RCC 7860 (cell line): ENCODE results near the gene MAGI1.

Source experiments
- DNase-seq: peaks from one replicate; pipeline ENCODE4 v3.0.0-alpha.2; 2015; ENCODE audit warnings: low spot score
- FAIRE-seq: peaks from 2 replicates; lab custom pipeline; 2012; peaks lifted over from hg19 to GRCh38; lab: Jason Lieb, UNC

The MAGI1 gene

DNA sequence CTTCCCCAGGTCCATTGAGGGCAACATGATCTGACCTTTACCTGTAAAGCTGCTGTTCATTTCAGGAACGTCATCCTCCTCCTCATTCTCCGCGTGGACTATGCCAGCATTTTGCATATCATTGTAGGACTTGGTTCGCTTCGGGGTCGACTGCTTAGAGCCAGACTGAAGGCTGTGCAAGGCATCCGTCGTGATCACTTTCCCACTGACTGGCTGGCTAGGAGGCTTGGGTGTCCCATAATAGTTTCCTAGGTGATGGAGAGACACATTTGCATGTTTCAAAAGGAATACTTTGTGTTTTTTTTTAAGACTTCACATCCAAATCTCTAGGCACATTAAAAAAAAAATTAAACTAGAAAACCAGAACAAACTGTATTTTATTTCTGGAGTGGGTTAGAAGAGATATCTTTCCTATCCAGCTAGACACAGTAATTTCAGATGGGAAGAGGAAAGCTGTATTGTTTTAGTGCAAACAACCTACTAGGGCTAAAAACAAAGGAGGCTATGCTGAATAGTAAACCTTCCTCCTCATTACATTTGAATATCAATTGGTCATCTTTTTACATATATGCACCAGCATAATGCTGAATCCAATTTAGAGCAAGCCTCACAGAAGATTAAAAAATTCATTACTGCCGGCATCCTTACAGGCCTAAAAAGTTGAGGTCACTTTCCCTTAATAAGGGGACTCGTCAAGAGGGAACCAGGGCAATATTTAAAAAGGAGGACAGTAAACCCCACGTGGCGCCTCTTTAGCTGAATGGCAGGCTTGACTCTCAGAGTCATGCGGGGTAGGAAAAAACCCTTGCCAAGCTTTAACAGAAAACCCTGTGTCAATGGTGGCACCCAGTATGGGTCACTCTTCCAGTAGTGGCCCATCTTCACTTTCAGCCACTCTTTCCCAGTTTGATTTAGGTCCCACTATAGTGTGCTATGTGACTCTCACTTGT, 559.9 kb downstream of the MAGI1 start:
- no peak for FAIRE-seq
- DNase-seq, result no peak

DNA sequence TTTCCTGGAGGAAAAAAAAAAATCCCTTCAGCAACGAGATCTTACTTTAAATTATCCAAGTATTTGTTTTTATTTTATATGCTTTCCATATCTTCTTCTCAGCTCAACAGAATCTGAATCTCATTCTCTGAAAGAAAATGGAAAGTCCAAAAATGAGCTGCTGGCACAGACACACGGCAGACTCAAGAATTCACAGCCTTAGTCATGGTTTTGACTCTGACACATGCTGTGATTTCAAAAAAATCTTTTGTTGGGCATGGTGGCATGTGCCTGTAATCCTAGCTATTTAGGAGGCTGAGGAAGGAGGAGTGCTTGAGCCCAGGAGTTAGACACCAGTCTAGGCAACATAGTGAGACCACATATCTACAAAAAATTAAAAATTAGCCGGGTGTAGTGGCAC, 565.0 kb downstream of the MAGI1 start:
- FAIRE-seq (no peak), DNase-seq (peak; percentile 5)

DNA sequence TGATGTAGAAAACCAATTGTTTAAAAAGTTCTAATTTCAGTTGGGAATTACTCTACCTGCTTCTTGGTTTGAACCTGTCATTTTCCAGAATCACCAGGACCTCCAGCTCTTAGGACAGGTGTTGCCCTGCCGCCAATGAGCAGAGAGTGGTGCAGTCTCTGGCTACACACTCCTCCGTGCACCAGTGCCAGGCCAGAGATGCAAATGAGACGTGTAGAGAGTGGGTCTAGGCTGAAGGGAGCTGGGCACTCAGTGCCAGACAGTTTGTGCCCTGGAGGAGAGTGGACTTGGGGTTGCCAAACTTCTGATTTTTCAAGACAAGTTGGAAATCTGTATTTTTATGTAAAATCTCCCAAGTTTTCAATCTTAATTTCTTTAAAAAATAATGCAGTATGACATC, 566.2 kb downstream of the MAGI1 start:
- DNase-seq (no peak), FAIRE-seq (no peak)

DNA sequence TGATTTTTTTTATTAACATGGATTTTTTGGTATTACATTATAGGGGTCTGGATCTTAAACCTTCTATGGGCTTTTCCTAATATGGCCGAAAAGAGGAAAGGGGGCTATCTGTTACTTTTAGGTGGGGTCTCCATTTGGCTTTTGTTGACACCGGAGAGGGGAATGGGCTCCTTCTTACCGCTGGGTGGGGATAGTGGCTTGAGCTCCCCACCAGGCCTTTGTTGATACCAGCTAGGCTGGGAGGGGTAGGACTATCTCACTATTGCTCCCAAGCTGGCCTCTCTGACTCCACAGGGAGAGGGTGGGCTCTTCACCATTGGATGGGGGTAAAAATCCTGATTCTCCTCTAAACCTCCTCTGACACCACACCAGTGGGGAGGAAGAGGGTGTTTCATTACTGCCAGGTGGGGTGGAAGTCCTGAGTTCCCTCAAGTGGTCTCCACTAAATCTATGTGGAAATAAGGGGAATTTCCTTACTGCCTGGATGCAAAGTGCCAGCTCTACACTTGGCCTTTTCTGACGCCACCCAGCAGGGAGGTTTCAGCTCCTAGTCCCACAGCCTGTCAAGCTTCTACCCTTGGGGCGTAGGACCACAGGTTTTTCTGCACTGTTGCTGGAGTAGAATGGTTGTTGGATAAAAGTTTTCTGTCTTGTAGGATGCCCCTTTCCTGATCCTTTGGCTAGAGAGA, 572.3 kb downstream of the MAGI1 start:
- FAIRE-seq (no peak), DNase-seq (no peak)

DNA sequence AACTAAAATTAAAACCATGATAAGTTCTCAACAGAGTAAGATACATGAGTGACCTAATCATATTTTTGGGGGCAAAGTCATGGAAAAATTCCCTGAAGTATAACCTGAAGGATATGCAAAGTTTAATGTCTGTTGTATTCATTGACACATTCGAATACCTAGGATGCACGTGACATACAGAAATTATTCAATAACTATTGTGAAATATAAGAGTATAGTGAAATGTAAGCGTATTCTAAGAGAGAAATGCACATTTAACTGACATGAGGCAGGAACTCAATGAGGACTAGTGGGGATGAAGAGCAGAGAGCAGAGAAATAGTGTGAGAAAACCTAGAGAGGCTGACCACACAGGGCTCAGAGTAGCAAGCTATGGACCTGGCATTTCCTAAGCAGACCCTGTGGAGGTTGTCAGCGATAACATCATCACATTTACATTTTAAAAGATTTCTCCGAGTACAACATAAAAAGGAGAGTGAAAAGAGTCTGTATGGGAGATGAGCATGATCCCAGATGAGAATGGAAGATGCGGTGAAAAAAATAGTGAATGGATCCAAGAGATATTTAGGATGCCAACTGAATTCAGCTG, 588.8 kb downstream of the MAGI1 start:
- FAIRE-seq (no peak), DNase-seq (no peak)

DNA sequence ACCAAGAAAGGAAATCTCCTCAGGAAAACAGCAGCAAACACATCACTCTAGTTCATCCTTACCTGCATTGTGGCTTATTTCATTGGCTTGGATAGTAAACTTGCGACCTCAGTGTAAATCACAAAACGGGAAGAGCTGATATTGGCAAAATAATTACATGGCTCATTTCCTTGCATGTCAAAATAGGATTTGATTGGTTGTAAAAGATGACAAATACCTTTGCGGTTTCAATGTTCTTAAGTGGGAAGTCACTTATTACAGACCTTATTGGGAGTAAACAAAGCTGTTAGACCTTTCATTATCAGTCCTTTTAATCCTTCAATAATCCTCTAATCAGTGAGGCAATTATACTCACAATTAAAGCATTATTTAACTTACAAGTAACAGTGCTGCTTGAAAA, 590.6 kb downstream of the MAGI1 start:
- DNase-seq (no peak), FAIRE-seq (no peak)

DNA sequence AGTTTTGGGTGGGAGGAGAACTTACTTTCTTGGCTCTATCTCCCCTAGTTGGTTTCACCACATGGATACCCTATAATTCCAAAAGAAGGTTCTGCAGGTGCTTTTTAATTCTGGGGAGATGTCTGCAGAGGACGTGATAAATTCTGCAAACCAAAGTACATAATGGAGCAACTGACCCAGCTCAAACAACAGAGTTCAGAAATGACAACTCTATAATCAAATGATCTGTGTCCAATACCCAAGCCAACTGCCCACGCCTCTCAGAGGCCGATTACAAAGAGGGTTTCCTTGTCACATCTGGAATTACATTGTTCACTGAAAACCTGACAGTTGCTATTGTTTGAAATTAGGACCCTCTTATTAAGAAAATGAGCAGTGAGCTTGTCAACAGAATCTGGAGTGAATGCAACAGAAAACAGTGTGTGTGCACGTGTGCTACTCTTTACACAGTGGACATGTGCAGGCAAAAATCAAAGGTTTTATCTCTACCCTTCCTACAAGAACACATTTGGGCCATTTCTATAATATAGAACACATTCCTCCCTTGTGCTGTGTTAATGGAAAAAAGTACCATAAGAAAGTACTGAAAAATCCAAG, 593.0 kb downstream of the MAGI1 start:
- FAIRE-seq (no peak), DNase-seq (no peak)

DNA sequence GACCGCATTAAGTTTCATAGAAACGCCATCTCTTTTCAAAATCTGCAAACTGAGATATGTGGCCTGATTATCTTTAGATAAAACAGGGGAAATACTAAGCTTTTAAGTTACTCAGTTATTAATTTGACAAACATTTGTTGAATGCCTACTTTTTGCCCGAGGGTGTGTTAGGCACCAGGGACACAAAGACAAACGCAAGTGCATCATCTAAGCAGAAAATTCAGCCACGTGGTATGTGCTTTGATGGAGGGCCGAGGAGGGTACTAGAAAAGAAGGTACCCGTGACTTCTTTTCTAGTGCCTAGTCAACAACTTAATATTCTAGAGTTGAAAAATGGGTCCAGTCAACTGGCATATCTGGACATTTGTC, 594.3 kb downstream of the MAGI1 start:
- DNase-seq (no peak), FAIRE-seq (no peak)

DNA sequence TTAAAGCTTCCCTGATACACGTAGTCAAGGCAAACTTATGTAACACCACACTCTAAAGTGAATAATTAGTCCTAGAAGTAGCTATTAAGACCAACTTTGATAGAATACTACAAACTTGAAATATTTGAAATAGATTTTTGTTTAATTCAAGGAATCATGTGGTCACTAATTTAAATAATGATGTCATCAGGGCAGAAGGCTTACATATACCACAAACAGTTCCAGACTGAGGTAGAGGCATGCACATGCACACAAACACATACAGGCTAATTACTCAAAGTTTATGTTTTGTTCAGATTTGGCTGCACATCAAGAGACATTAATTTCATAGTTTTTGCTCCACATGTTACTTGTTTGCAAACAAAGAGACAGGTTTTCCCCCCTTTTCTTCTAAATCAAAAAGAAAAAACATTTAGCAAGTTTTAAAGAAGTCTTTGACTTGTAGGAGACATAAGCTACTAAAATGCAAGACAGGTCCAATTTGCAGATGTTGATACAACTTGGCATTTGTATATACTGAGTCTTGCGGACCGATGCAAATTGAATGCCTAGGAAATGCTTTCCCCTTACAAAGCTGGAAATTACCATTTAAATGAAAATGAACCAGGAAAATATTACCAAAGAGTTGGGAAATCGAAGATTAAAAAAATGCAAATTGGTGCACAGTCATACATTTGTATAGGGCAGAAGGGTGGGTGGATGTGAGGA, 594.8 kb downstream of the MAGI1 start:
- FAIRE-seq (no peak), DNase-seq (no peak)

DNA sequence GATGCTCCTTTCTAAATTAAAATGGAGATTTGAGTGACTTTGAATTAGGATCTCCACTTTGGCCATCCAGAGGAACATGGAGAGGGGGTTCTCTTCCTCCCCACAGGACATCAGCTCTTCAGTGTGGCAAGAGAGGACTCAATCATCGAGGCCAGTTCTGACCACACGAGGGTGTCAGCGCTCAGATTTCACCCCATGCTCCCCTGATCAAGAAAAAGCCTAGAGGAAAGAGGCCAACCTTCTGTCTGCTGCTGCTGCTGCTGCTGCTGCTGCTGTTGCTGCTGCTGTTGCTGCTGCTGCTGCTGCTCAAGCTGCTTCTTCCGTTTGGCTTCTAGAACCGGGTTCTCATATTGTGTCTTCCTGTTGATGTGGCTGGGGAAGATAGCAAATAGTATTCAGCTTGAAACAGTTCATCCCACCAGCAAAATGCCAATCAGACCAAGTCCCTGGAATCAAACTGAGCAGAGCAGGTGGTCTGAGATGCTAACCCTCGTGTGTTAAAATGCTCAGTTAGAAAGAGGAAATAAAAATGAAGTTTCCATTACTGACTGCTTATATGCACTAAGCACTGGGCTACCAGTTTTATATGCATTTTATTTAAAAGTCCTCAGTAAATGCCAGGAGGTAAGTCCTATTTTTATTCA, 599.0 kb downstream of the MAGI1 start:
- no peak for FAIRE-seq

DNA sequence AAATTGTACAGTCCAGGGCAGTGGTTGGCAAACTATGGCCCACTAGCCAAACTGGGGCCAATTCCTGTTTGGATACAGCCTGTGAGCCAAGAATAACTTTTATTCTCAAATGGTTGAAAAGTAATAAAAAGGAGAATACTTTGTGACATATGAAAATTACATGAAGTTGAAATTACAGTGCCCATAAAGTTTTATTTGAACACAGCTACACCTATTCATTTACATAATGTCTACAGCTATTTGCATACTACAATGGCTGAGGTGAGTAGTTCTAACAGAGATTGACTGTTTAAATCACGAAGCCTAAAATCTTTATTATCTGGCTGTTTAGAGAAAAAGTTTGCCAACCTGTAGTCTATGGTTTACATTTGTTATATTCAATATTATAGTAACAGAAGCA, 600.1 kb downstream of the MAGI1 start:
- FAIRE-seq, result no peak
- DNase-seq, result no peak

More for the DNA sequence above, 599.0 kb downstream of the MAGI1 start:
- DNase-seq, result peak; percentile 23

DNA sequence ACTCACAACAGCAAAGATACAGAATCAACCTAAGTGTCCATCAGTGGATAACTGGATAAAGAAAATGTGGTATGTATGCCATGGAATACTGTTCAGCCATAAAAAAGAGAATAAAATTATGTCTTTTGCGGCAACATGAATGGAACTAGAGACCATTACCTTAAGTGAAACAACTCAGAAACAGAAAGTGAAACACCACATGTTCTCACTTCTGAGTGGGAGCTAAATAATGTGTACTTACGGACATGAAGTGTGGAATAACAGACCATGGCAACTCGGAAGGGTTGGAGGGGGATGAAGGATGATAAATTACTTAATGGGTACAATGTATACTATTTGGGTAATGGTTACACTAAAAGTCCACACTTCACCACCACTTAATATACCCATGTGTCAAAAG, 600.6 kb downstream of the MAGI1 start:
- DNase-seq (no peak), FAIRE-seq (no peak)

DNA sequence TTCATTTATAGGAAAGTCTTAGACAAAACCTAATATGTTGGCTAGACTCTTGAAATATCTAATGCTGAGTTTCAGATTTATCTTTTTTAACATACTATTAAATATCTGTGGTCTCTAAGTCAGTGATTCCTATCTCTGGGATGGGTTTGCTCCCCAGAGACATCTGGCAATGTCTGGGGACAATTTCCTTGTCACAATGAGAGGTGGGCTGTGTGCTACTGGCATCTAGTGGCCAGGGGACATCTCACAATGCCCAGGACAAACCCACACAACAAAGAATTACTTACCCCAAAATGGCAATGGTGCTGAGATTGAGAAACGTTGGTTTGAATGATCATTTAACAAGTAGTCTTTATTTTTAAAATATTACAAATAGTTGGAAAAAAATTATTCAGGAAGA, 602.1 kb downstream of the MAGI1 start:
- no peak for FAIRE-seq
- DNase-seq, result peak; percentile 7

DNA sequence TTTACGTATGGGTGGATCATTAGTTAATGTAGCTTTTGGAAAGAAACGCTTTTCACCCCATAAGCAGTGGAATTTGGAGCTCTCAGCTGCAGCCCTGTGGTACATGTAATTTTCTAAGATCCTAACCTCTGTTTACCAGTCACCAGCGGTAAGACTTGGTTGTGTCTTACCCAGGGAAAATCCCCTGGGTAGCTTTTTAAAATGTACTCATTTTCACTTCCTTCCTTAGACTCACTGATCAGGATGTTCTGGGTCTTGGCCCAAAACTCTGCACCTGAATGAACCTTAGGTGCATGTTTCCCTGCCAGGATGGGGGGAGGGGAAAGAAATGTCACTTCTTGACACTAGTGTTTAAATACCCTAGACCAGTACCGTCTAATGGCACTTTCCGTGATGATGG, 605.2 kb downstream of the MAGI1 start:
- no peak for FAIRE-seq

DNA sequence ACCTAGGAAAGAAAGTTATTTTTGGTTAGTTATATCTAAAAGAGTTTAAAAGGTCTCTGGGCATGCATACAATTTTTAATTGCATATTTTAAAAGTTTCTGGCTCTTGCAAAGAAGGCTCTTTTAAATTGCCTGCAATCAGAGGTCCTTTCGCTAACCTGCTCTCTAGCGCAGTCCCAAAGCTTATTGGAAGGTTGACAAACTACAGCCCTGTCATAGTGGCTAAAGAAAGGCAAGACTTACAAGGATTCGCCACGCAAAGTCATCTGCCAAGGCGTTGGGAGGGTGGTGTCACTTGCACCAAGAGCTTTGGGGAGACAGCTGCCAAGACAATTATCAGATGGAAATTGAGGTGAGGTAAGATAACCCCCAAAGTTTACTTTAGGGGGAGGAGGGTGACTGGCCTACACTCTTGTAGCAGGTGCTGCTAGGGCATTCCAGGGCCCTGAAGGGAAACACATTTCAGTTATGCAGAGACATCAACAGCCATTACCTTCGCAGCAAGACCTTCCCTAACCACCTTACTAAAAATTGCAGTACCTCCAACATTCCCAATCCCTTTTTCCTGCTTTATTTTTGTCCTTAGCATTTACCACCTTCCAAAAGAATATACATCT, 606.2 kb downstream of the MAGI1 start:
- FAIRE-seq (no peak), DNase-seq (no peak)

More for the DNA sequence above, 605.2 kb downstream of the MAGI1 start:
- DNase-seq, result no peak

DNA sequence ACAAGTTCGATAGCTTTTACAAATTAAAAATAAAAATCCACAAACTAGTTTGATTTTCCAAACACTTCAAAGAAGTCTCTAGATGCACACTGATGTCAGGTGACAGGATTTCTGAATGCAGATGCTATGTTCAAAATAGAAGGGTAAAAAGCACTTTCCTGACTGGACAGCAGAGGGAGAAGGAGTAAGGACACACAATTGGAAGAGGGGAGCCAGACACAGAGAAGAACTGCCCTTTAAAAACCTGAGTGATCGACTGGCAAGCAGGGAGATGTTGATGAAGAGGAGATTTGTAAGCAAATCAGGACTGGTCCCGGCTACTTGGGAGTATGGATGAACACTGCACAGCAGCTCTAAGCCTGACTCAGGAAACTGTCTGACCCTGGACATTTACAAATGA, 612.8 kb downstream of the MAGI1 start:
- no peak for DNase-seq
- no peak for FAIRE-seq

DNA sequence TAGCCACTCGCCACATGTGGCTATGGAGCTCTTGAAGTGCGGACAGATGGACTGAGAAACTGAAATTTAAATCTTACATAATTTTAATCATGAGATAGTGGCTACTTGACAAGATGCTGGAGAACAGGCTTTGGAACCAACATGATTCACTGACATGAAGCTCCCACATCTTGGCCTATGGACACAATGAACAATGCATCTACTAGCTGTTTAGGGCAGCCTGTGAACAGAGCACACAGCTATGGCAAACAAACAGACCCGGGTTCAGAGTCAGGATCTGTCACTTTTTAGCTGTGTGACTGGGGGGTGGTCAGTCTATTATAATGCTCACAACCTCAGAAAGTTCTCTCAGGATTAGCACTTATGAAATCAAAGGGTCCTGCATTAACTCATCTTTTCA, 616.6 kb downstream of the MAGI1 start:
- DNase-seq, result no peak
- no peak for FAIRE-seq

DNA sequence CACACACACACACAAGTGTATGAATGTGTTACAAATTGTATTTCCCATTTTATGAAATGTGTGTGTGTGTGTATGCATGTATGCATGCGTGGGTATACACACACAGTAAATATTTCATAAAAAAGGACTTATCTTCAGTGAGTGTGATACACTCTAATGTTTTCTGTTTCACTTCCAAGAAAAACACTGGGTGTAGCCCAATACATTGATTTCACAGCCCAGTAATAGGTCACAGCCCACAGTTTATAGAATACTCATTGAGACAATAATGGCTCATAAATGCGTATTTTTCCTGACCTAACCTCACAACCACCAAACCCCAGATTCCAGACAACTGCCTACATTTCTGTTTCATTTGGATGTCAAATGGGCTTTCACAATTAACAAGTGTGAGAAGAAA, 619.5 kb downstream of the MAGI1 start:
- FAIRE-seq (no peak), DNase-seq (no peak)

DNA sequence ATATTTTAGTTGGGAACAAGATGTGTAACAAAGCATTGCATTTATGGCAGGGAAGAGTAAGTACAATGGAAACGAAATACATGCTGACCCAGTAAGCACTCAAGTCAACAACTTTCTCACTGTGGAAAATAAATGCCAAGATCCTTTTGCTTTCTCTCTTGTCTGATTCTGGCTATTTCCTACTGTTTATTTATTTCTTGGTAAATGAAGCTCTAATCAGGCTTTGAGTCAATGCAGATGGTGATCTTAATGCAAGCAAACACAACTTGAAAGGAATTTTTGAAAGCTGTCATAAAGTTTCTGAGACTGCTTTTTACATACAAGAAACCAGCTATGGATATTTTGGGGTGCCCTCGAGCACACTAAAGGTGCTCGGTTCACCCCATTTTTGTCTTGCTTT, 624.8 kb downstream of the MAGI1 start:
- no peak for FAIRE-seq
- no peak for DNase-seq

DNA sequence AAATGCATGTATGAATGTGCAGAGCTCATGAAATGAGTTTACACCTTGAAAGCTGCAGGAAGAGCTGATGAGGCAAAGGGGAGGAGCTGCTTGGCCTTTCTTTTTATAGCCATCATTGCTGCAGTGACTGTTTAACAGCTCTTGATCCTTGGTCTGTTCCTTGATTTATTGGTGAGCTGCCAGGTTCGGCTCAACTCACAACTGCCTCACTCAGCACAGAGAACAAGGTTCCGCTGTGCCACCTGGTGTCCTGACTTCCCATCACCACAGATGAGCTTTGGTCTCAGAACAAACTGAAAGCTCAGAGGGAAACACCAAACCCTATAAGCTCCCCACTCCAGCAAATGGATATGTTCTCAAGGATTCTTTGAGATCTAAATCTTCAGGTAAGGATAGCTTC, 626.1 kb downstream of the MAGI1 start:
- FAIRE-seq (no peak), DNase-seq (peak; percentile 26)
